Measurements from ENCODE around the gene IL31RA.

The IL31RA gene

GRCh38 chr5:55900068-55900467 lies 48.9 kb downstream of the IL31RA start:
- DNase-seq (ENCODE audit: low read depth in 2 of 2, low spot score in 1 of 2) = no peak

GRCh38 chr5:55900776-55901175 lies 49.6 kb downstream of the IL31RA start:
- no peak for DNase-seq (ENCODE audit: low read depth in 2 of 2, low spot score in 1 of 2)

- DNase-seq (ENCODE audit: low read depth in 2 of 2, low spot score in 1 of 2) = no peak
These were observed 51.5 kb downstream of the IL31RA start for GRCh38 chr5:55902696-55903095.

GRCh38 chr5:55903121-55903701 lies 52.1 kb downstream of the IL31RA start:
- peak; percentile 27 to 48 for DNase-seq (ENCODE audit: low read depth in 2 of 2, low spot score in 1 of 2)

GRCh38 chr5:55904152-55904551 lies 53.0 kb downstream of the IL31RA start:
- DNase-seq (ENCODE audit: low read depth in 2 of 2, low spot score in 1 of 2) = no peak

- no peak for DNase-seq (ENCODE audit: low read depth in 2 of 2, low spot score in 1 of 2)
These were observed 54.1 kb downstream of the IL31RA start for GRCh38 chr5:55905251-55905650.

GRCh38 chr5:55907927-55908326 lies 56.8 kb downstream of the IL31RA start:
- DNase-seq (ENCODE audit: low read depth in 2 of 2, low spot score in 1 of 2) = no peak

GRCh38 chr5:55908804-55909203 lies 57.6 kb downstream of the IL31RA start:
- no peak for DNase-seq (ENCODE audit: low read depth in 2 of 2, low spot score in 1 of 2)

- no peak for DNase-seq (ENCODE audit: low read depth in 2 of 2, low spot score in 1 of 2)
These were observed 60.9 kb downstream of the IL31RA start for GRCh38 chr5:55911784-55912653.

- no peak for DNase-seq (ENCODE audit: low read depth in 2 of 2, low spot score in 1 of 2)
These were observed 62.6 kb downstream of the IL31RA start for GRCh38 chr5:55913466-55914413.

- no peak for DNase-seq (ENCODE audit: low read depth in 2 of 2, low spot score in 1 of 2)
These were observed 63.8 kb downstream of the IL31RA start for GRCh38 chr5:55914971-55915370.

- DNase-seq (ENCODE audit: low read depth in 2 of 2, low spot score in 1 of 2) = no peak
These were observed 64.6 kb downstream of the IL31RA start for GRCh38 chr5:55915783-55916182.

GRCh38 chr5:55916986-55917385 lies 65.8 kb downstream of the IL31RA start:
- no peak for DNase-seq (ENCODE audit: low read depth in 2 of 2, low spot score in 1 of 2)

GRCh38 chr5:55917402-55918086 lies 66.4 kb downstream of the IL31RA start:
- no peak for DNase-seq (ENCODE audit: low read depth in 2 of 2, low spot score in 1 of 2)

GRCh38 chr5:55918087-55919035 lies 67.2 kb downstream of the IL31RA start:
- DNase-seq (ENCODE audit: low read depth in 2 of 2, low spot score in 1 of 2) = no peak

- no peak for DNase-seq (ENCODE audit: low read depth in 2 of 2, low spot score in 1 of 2)
These were observed 68.5 kb downstream of the IL31RA start for GRCh38 chr5:55919625-55920024.

- DNase-seq (ENCODE audit: low read depth in 2 of 2, low spot score in 1 of 2) = no peak
These were observed 69.6 kb downstream of the IL31RA start for GRCh38 chr5:55920784-55921183.

GRCh38 chr5:55921617-55922016 lies 70.5 kb downstream of the IL31RA start:
- DNase-seq (ENCODE audit: low read depth in 2 of 2, low spot score in 1 of 2) = no peak

- no peak for DNase-seq (ENCODE audit: low read depth in 2 of 2, low spot score in 1 of 2)
These were observed 72.1 kb downstream of the IL31RA start for GRCh38 chr5:55923177-55923771.
